Glutamatergic neuron (in vitro differentiated cells): ENCODE data around the gene PPP1R12A. TPM values are rescaled to one million over a fixed set of nuclear protein-coding genes. Genes with fewer than 3 reads are reported as not detected.
A peak's percentile ranks its signal among the peaks of the same experiment; 100 is the strongest.
"Not testable (repeated sequence)": the region's sequence is repeated elsewhere in the genome, so short reads cannot be mapped to it uniquely, and the experiment has no call there.

ENCODE experiments used
- DNase-seq: peaks from one replicate; pipeline ENCODE4 v3.0.0; 2022
- H3K27ac Mint-ChIP-seq: one replicate; pipeline ENCODE4 v1.8.0; 2020; ENCODE audit warnings: mild to moderate bottlenecking, mixed read lengths, inconsistent platforms; ENCODE audit not compliant: unreplicated experiment
- H3K27me3 Mint-ChIP-seq: one replicate; pipeline ENCODE4 v1.8.0; 2020; ENCODE audit warnings: mild to moderate bottlenecking, moderate library complexity, mixed read lengths, inconsistent platforms; ENCODE audit not compliant: unreplicated experiment
- H3K36me3 Mint-ChIP-seq: one replicate; pipeline ENCODE4 v1.8.0; 2020; ENCODE audit warnings: mild to moderate bottlenecking, mixed read lengths, inconsistent platforms; ENCODE audit not compliant: unreplicated experiment
- H3K4me1 Mint-ChIP-seq: one replicate; pipeline ENCODE4 v1.8.0; 2020; ENCODE audit warnings: mild to moderate bottlenecking, low read depth, mixed read lengths, inconsistent platforms; ENCODE audit not compliant: unreplicated experiment
- H3K4me3 Mint-ChIP-seq: one replicate; pipeline ENCODE4 v1.8.0; 2020; ENCODE audit warnings: mild to moderate bottlenecking, mixed read lengths, inconsistent platforms; ENCODE audit not compliant: unreplicated experiment
- H3K9me3 Mint-ChIP-seq: one replicate; pipeline ENCODE4 v1.8.0; 2020; ENCODE audit warnings: mild to moderate bottlenecking, moderate library complexity, mixed read lengths, inconsistent platforms; ENCODE audit not compliant: unreplicated experiment
- CTCF ChIP-seq: fragments of 200-600 bp; sonication (generic); IDR thresholded peaks from one replicate; pipeline ENCODE4 v1.5.0; 2021; ENCODE audit not compliant: partially characterized antibody, unreplicated experiment
- total RNA-seq: library from RNA; stranded (reverse); fragmentation: NEBNext Ultra II Directional; extraction: Animal tissue kit (Norgen Biotek cat#: 25700); gene quantifications from one replicate; pipeline ENCODE4 v1.2.1, GENCODE V29; 2021; ENCODE audit not compliant: unreplicated experiment

The PPP1R12A gene
- total RNA-seq, 1 donor from 2014 or later = 56.8 TPM

- peaks cover 2% of the 10 kb centered on the region for H3K9me3 Mint-ChIP-seq
- no peaks in the 10 kb centered on the region for H3K36me3 Mint-ChIP-seq
- TF ChIP-seq CTCF = no peak
- no peaks in the 10 kb centered on the region for H3K27me3 Mint-ChIP-seq
- H3K4me3 Mint-ChIP-seq = no peak overlapping the region
- H3K27ac Mint-ChIP-seq = no peak overlapping the region
- no peak for DNase-seq
- H3K4me1 Mint-ChIP-seq = peaks cover 9% of the 10 kb centered on the region
Observed at GRCh38 chr12:79978692-79979091, 43.8 kb upstream of the PPP1R12A start.

DNA sequence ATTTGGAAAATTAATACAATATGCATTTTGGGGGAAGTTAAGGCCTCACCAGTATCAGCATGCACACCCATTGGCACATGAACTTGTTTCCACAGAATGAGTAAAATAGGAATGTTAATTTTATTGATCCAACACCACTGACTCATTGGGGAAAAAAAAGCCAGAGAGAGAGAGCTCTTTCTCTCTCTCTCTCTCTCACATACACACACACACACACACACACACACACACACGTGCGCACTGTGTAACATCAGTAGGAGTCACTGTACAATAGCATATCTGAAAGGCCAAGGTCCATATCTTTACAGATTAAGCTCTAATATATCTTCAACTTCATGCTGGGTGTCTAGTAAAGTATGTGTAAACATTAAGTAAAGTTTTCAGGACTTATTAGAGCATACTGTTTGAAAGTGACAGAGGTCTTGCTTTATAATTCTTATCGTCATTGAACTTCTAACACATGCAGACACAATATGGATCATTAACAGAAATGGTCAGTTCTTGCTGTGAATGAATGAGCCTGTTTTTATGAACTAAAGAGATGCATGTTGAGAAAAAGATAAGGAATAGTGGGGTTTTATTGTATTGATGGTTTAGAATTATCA, 43.1 kb upstream of the PPP1R12A start:
- peaks cover 12% of the 10 kb centered on the region for H3K4me1 Mint-ChIP-seq
- H3K27me3 Mint-ChIP-seq, H3K4me3 Mint-ChIP-seq, H3K27ac Mint-ChIP-seq, DNase-seq, H3K36me3 Mint-ChIP-seq, H3K9me3 Mint-ChIP-seq: not testable (repeated sequence)

GRCh38 chr12:79975143-79975542, 40.2 kb upstream of the PPP1R12A start:
- DNase-seq = no peak
- peaks cover 2% of the 10 kb centered on the region for H3K9me3 Mint-ChIP-seq
- no peak overlapping the region for H3K27ac Mint-ChIP-seq
- no peaks in the 10 kb centered on the region for H3K27me3 Mint-ChIP-seq
- H3K36me3 Mint-ChIP-seq = no peaks in the 10 kb centered on the region
- peaks cover 12% of the 10 kb centered on the region for H3K4me1 Mint-ChIP-seq
- no peak overlapping the region for H3K4me3 Mint-ChIP-seq
- TF ChIP-seq CTCF = no peak

DNA sequence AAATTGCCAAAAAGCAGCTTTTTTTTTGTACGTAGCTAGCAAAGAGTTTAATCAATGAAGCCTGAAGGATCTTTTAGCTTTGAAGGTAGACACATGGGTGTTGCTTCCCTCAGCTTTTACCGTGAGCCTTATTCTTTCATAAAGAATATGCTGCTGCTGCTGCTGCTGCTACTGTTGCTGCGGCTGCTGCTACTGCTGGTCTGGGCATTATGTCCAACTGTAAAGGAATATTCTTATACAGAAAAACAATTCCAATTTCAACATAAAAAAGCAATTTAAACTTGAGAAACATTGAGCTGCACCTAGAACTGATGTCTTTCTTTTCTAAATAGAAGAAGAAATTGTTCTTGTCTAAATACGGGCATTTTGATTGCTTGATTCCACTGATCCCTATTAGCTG, 38.9 kb upstream of the PPP1R12A start:
- Mint-ChIP-seq H3K27me3 (no peaks in the 10 kb centered on the region), H3K36me3 (peaks cover 4% of the 10 kb centered on the region), H3K27ac (peak overlapping the region; percentile 80), H3K9me3 (peaks cover 2% of the 10 kb centered on the region), H3K4me1 (peaks cover 12% of the 10 kb centered on the region), H3K4me3 (no peak overlapping the region)
- DNase-seq = no peak
- no peak for TF ChIP-seq CTCF

GRCh38 chr12:79964100-79964627, 29.3 kb upstream of the PPP1R12A start:
- H3K4me1 Mint-ChIP-seq = peaks cover 11% of the 10 kb centered on the region
- no peak for DNase-seq
- peaks cover 7% of the 10 kb centered on the region for H3K27me3 Mint-ChIP-seq
- no peak overlapping the region for H3K4me3 Mint-ChIP-seq
- no peak for TF ChIP-seq CTCF
- H3K36me3 Mint-ChIP-seq = peaks cover 8% of the 10 kb centered on the region
- peaks cover 6% of the 10 kb centered on the region for H3K9me3 Mint-ChIP-seq
- no peak overlapping the region for H3K27ac Mint-ChIP-seq
